K562 (cell line): ENCODE measurements around the gene SCTR. TPM values are rescaled to one million over a fixed set of nuclear protein-coding genes. Genes with fewer than 3 reads are reported as not detected.

Experiments used
- ATF2 ChIP-seq: sonication (generic); formaldehyde crosslinking; IDR thresholded peaks from 2 replicates; pipeline ENCODE4 v1.8.1; 2022; ENCODE audit warnings: missing genetic modification reagents
- ATF4 ChIP-seq: fragments of 450-650 bp; formaldehyde crosslinking; IDR thresholded peaks from 2 replicates; pipeline ENCODE4 v1.4.0; 2022; ENCODE audit warnings: mild to moderate bottlenecking, moderate library complexity
- HSF4 ChIP-seq: fragments of 250-450 bp; sonication (Bioruptor Pico); IDR thresholded peaks from 2 replicates; pipeline ENCODE4 v2.1.2; 2022; ENCODE audit warnings: mild to moderate bottlenecking, moderate library complexity, borderline replicate concordance
- MEIS2 ChIP-seq: fragments of 450-650 bp; IDR thresholded peaks from 2 replicates; pipeline ENCODE4 v1.6.1; 2014; ENCODE audit warnings: mild to moderate bottlenecking; ENCODE audit not compliant: partially characterized antibody
- PML ChIP-seq: IDR thresholded peaks from 2 replicates; pipeline ENCODE4 v1.6.1; 2012; ENCODE audit warnings: low read length, inconsistent platforms
- TOE1 ChIP-seq, 2 experiments: fragments of 450-650 bp in 1 of 2; sonication (generic) in 1 of 2; formaldehyde crosslinking in 1 of 2; IDR thresholded peaks; 2 replicates each; pipeline versions ENCODE4 v1.7.1 to v1.8.0; 2016 to 2022; ENCODE audit warnings: borderline replicate concordance in 2 of 2, mild to moderate bottlenecking in 2 of 2, antibody characterized with exemption in 1 of 2, inconsistent platforms in 1 of 2, low read depth in 1 of 2, missing genetic modification reagents in 1 of 2, moderate library complexity in 1 of 2
- TRIM24 ChIP-seq, 2 experiments: fragments of 450-650 bp; IDR thresholded peaks; 2 replicates each; pipeline ENCODE4 v1.6.1; 2016
- ZNF280A ChIP-seq: fragments of 450-650 bp; IDR thresholded peaks from 2 replicates; pipeline ENCODE4 v1.6.1; 2018; ENCODE audit warnings: mild to moderate bottlenecking, low read depth; ENCODE audit not compliant: partially characterized antibody
- polyA plus RNA-seq, 8 experiments: library from polyadenylated mRNA; depleted of rRNA in 4 of 8; stranded (reverse) in 5 of 8; unstranded in 3 of 8; fragments of >200 nt; fragmentation: Nextera tagmentation in 2 of 8; fragmentation: Illumina TruSeq in 1 of 8; extraction: Ambion mirVana in 2 of 8; extraction: Trizol in 1 of 8; gene quantifications; 2 replicates each; pipeline versions ENCODE4 v1.2.1 to v1.2.3, GENCODE V29; 2011 to 2014; ENCODE audit warnings: inconsistent platforms in 1 of 8, missing spikeins in 1 of 8
- total RNA-seq, 7 experiments: library from RNA; depleted of rRNA in 6 of 7; stranded (reverse); fragments of >200 nt in 6 of 7; fragmentation: Illumina TruSeq in 2 of 7; extraction: Trizol in 2 of 7; gene quantifications; 2 replicates each; pipeline versions ENCODE4 v1.2.1 to v1.2.3, GENCODE V29; 2011 to 2021; ENCODE audit warnings: low replicate concordance in 1 of 7

The SCTR gene
- total and polyA plus RNA-seq, 9 of the 15 experiments (the other 6 are each of a cell fraction or from before 2014, with no cell fraction given): not detected

- no peak for TF ChIP-seq TOE1 (IDR thresholded peaks at IDR 0.05; ENCODE audit: borderline replicate concordance)
- TF ChIP-seq TOE1 (CRISPR knock-in tag; IDR thresholded peaks at IDR 0.05; ENCODE audit: borderline replicate concordance, low read depth): no peak
- TF ChIP-seq ATF4 (CRISPR knock-in tag): no peak
- TF ChIP-seq PML: no peak
- TF ChIP-seq HSF4 (CRISPR knock-in tag): no peak
- TF ChIP-seq ZNF280A: no peak
- TF ChIP-seq TRIM24 (IDR thresholded peaks at IDR 0.05): no peak
- TF ChIP-seq MEIS2: no peak
- no peak for TF ChIP-seq ATF2
- TF ChIP-seq, all 486 proteins: peak for 0
These were observed 74.8 kb downstream of the SCTR start (continued) for GRCh38 chr2:119449521-119449920.
